CD4-positive, alpha-beta T cell treated with Interleukin-17A for 4 hours (primary cell): ENCODE measurements around the gene EPS15.
"Not testable (repeated sequence)": the region's sequence is repeated elsewhere in the genome, so short reads cannot be mapped to it uniquely, and the experiment has no call there.

Source experiments
- DNase-seq: peaks from one replicate; pipeline ENCODE4 v3.0.0-alpha.2; 2020; ENCODE audit warnings: mixed read lengths

Gene EPS15

DNA sequence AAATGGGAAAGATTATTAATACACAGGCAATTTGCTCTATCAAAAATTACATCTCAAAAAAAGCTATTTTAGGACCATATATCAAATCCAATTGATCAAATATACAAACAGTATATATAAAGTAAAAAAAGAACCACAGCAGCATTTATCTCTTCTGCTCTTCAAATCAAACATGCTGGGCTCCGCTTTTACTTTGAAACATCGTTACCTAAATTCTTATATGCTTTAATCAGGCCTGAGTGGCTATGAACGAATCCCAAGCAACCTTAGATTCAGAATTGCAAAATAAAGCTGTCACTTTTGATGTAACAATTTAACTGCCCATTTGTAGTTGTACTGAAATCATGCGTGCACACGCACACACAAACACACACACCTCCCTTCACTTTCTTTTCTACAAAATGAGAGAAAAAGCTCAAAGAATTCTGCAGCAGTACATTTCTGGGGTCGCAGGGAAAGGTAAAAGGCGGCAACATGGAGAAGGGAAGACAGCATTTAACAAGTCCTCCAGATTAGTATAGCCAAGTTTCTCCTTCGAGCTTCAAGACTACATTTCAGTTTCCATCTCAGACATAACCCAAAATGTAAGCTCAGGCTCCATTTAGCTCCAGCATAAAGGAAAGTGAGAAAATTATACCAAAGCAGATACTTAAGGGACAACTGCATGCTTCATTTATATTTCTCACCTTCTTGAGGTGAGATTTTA, 96.5 kb downstream of the EPS15 start:
- DNase-seq = no peak

GRCh38 chr1:51421964-51422363, 97.1 kb downstream of the EPS15 start:
- DNase-seq = no peak

DNA sequence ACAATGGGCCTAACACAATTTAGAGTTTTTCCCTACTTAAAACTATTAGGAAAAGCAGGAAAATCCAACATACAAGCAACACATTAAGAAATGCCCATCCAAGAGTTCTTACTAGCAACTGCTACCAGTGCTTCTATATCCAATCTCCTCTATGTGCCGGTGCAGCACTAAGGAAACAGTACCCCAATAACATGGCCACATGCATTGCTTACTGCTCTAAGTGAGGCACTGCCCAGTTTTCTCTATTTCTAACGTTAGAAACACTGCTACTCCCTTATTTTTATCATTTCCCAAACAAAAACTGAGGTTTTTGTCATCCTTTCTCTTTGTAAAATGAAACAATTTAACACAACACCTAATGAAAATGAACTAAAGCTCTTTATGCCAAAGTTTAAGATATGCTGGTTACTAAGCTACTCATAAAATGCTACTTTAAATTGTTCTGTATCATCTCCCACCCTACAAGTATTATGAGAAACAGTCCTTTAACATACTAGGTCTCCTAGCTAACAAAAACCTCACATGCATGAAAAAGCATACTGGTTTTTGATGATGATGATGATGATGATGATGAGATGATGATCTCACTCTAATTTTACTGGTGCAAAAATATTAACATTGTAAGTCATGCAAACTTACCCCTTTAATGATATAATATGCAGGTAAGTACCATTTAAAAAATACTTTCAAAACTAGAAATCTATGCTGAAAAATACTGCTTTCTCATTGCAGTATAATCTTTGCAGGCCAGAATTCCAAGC, 98.0 kb downstream of the EPS15 start:
- DNase-seq = no peak

GRCh38 chr1:51418384-51418959, 100.6 kb downstream of the EPS15 start:
- DNase-seq = no peak

GRCh38 chr1:51417496-51418383, 101.3 kb downstream of the EPS15 start:
- no peak for DNase-seq

DNA sequence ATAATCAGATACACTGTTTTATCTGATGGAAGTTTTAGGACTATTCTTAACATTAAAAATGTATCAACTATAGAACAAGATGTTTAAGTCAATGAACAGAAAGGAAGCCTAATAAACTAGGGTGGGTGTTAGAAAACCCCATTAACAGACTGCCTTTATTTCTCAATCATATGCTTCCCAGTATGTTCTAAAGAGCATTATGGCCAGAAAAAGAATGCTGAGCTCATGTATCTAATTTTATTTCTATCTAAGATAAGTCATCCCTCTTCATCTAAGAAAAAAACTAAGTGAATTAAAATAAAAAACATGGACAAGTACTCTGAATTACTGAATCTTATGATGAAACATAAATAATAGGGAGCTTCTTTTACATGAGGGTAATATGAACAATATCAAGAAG, 102.2 kb downstream of the EPS15 start:
- no peak for DNase-seq

DNA sequence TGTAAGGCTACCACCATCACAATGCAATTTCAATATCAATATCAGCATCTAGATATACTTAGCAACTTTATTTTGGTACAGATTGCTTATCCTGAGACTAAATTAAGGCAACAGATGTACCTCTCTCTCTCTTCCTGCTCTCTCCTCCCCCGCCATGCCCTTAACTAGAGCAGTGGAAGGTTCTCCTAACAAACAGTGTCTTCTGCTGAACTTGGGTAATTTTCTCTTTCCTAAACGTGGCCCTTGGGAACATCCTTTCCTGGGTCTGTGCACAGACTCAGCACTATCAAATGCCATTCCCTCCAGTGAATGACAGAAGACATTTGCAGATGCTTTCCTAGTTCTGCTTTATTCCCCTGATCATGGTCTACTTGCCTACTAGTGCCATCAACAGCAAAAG, 103.1 kb downstream of the EPS15 start:
- no peak for DNase-seq

DNA sequence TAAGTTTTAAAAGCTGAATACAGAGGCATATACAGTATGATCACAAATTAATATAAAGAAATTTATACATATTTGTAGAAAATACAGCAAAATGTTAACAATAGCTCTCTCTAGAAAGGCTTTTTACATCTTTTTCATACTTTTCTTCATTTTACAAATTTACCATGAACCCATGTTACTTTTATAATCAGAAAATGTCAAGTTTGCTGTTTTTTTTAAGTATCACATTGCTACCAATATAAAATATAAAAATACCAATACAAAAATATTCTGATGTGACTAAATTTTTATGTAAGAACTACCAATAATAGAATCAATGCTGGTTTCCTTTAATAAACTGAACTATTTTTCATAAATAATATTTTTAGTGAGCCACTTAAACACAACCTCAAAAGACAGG, 104.3 kb downstream of the EPS15 start:
- no peak for DNase-seq

DNA sequence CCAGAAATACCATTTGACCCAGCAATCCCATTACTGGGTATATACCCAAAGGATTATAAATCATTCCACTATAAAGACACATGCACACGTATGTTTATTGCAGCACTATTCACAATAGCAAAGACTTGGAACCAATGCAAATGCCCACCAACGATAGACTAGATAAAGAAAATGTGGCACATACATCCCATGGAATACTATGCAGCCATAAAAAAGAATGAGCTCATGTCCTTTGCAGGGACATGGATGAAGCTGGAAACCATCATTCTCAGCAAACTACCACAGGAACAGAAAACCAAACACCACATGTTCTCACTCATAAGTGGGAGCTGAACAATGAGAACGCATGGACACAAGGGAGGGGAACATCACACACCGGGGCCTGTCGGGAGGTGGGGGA, 107.2 kb downstream of the EPS15 start:
- not testable (repeated sequence) for DNase-seq

DNA sequence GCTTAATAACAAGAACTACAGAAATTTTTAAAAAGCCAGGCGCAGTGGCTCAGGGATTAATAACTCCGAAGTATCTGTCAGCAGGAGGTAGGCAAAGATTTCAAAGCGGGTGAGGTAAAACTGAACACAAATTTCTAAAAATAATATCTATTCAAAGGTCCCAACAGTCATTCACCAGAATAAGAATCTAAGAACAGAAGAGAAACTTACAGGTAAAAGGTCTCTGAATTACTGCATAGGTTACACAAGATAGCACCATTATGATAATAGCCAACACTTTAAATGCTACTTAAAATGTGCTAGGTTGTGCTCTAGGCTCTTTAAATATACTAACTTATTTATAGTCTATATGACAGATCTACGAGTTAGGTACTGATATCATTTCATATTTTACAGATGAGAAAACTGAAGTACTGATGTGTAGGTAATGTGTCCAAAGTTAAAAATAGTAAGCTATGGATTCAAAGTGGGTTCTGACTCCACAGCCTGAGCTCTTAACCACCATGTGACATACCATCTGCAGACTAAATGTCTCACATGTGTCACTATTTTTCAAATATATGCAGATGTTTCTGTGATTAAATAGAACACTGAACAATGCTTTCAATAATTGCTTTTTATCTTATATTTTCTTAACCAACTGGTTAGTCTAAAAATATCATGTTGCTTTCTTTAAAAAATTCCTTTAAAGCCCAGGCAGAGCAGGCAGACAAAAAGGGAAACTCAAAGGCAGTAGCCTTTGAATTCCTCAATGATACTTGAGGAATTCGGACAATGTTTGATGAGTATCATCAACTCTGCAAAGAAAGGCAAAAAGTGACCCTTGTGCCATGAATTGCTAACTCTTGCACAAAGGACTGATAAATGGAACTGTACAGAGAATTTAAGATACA, 108.3 kb downstream of the EPS15 start:
- DNase-seq = no peak

GRCh38 chr1:51409755-51410541, 109.1 kb downstream of the EPS15 start:
- not testable (repeated sequence) for DNase-seq

GRCh38 chr1:51392241-51392640, 126.8 kb downstream of the EPS15 start:
- no peak for DNase-seq

DNA sequence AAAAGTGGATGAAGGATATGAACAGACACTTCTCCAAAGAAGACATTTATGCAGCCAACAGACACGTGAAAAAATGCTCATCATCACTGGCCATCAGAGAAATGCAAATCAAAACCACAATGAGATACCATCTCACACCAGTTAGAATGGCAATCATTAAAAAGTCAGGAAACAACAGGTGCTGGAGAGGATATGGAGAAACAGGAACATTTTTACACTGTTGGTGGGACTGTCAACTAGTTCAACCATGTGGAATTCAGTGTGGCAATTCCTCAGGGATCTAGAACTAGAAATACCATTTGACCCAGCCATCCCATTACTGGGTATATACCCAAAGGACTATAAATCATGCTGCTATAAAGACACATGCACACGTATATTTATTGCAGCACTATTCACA, 128.4 kb downstream of the EPS15 start:
- DNase-seq = not testable (repeated sequence)

- DNase-seq = not testable (repeated sequence)
These were observed 131.8 kb downstream of the EPS15 start for GRCh38 chr1:51387288-51387687.

GRCh38 chr1:51386259-51386658, 132.8 kb downstream of the EPS15 start:
- DNase-seq = not testable (repeated sequence)

DNA sequence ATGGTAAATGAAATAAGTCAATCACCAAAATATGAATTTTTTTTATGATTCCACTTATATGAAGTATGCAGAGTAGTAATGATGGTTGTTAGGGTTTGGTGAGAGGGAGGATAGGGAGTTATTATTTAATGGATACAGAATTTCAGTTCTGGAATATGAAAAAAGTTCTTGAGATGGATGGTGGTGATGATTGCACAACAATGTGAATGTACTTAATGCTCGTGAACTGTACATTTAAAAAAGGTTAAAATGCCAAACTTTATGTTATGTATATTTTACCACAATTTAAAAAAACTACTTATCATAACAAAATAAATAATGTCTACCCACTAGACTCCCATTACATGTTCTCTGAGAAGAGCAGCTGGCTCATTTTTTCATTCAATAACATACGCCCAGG, 133.3 kb downstream of the EPS15 start:
- no peak for DNase-seq

DNA sequence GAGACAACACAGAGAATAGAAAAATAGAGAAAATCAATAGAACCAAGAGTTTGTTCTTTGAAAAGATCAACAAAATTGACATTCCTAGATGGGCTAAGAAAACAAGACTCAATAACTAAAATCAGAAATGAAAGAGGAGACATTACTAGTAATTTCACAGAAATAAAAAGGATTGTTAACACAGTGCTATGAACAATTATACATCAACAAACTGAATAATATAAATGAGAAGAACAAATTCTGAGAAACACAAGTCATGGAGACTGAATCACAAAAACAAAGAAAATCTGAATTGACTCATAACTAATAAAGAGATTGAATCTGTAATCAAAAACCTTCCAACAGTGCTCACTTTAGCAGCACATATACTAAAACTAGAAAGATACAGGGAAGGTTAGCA, 137.1 kb downstream of the EPS15 start:
- DNase-seq = no peak

DNA sequence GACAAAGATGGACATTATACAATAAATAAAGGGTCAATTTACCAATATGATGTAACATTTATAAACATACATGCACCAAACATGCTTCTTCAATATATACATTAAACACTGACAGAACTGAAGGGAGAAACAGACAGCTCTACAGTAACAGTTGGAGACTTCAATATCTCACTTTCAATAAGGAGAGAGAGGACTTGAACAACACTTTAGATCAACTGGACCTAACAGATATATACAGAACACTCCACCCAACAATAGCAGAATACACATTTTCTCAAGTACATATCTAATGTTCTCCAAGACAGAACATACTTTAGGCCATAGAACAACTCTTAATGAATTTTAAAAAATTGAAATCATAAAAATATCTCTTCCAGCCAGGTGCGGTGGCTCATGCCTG, 138.1 kb downstream of the EPS15 start:
- DNase-seq = no peak

DNA sequence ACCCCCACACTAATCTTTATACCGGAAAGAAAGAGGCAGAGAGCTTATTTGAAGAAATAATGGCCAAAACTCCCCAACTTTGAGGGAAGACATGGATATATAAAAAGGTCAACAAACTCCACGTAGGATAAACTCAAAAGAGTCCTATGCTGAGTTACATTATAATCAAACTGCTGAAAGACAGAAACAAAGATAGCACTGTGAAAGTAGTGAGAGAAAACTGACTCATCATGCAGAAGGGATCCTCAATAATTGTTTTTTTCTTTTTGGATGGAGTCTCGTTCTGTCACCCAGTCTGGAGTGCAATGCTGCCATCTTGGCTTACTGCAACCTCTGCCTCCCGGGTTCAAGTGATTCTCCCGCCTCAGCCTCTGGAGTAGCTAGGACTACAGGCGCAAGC, 140.2 kb downstream of the EPS15 start:
- DNase-seq = no peak

DNA sequence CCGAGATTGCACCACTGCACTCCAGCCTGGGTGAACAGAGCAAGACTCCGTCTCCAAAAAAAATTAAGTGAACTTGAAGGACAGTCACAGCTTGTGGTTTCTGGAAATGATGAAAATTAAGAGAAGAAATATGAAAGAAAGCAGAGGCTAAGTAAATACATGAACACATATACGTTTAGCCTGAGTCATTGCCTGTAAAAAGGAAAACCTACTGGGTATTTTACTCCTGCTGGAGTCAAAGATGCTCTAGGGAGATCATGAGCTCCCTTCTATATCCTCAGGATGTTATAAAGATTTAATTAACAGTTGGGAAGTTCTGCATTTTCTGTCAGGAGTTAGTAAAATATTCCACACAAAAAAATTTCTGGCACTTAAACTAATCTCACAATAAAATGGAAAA, 145.2 kb downstream of the EPS15 start:
- DNase-seq = no peak

GRCh38 chr1:51372561-51372960, 146.5 kb downstream of the EPS15 start:
- DNase-seq = no peak
